ENCODE results near the gene ULK2.
"Not testable (repeated sequence)": the region's sequence is repeated elsewhere in the genome, so short reads cannot be mapped to it uniquely, and the experiment has no call there.

ULK2 gene

GRCh38 chr17:19867329-19868078 is at the start of gene ULK2:
ULK2 (minus strand) TSS chr17:19867936; CDS start chr17:19867417, 519 bp downstream.
- peak; percentile 85 for DNase-seq (ENCODE audit: low spot score)

GRCh38 chr17:19915245-19915978 is 47.7 kb upstream of the ULK2 start:
- DNase-seq (ENCODE audit: low spot score), result no peak

GRCh38 chr17:19911033-19911432 is 43.3 kb upstream of the ULK2 start:
- no peak for DNase-seq (ENCODE audit: low spot score)

- no peak for DNase-seq (ENCODE audit: low spot score)
Measured at GRCh38 chr17:19909139-19909538, 41.4 kb upstream of the ULK2 start.

DNA sequence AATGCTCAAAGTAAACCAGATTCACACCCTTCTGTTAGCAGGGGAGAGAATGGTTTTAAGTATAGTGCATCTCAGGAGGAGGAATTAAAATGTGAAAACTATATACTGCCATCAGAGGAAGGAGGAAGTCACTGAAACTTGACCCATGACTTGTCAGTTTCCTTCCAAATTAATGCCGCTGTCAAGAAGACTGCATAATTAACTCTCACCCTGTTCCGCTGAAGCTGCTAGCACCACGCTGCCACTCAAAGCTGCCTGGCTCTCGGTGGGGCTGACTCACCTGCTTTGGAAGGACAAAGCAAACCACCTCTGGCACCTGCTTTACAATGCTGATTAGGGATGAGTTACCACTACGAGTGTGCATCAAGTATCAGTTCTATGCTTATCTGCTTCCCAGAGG is 37.8 kb upstream of the ULK2 start:
- no peak for DNase-seq (ENCODE audit: low spot score)

DNA sequence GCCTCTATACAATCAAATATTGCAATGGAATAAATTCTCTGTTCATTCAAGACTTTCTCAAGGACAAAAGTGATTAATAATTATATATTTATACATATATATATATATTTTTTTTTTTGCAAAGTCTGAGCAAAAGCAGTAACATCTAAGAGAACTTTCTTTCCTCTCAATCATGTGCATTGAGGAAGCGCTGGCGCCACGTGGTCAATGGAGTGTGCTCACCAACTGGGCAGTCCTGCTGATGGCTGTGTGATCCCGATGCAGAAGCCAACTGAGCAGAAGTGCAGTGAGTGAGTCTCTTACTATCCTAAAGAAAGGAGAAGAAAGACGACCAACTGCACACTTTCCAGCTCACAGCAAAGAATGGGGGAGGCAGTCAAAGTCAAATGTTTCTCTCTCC is 37.2 kb upstream of the ULK2 start:
- no peak for DNase-seq (ENCODE audit: low spot score)

GRCh38 chr17:19904412-19904811 is 36.7 kb upstream of the ULK2 start:
- DNase-seq (ENCODE audit: low spot score), result no peak

GRCh38 chr17:19900809-19901208 is 33.1 kb upstream of the ULK2 start:
- DNase-seq (ENCODE audit: low spot score), result no peak

DNA sequence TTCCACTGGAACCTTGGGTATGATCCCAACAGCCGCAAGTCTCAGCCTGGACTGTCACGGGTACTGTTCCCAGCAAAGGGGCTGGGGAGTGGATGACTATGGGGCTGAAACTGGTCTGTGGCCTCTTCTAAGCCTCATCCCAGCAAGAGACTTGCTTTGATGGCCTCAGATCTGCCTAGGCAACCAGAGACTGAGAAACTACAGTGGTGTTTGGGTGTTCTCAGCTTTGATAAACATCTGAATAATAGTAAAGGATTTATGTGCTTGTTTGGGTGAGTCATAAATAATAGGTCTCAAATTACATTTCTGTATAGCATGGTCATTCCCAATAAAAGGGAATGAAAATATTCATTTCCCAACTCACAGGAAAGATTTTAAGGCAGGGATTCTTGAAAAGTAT is 30.2 kb upstream of the ULK2 start:
- DNase-seq (ENCODE audit: low spot score), result no peak

GRCh38 chr17:19897090-19897837 is 29.5 kb upstream of the ULK2 start:
- no peak for DNase-seq (ENCODE audit: low spot score)

DNA sequence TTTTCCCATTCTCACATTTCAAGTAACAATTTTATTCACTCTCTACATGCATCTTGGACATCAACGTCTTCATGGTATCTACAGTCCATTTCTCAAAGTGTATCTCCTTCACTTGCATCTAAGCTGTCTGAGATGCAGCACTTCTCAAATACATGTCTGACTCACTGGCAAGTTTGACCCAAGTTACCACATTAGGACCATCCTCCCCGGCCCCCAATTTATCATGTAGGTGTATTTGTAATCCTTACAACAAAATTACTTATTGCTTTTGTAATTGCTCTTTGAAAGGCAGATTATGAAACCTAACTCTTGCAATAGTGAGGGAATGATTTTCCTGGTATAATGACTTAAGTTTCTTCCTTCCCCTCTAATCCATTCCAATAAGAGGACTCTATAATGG is 28.9 kb upstream of the ULK2 start:
- DNase-seq (ENCODE audit: low spot score), result no peak

- DNase-seq (ENCODE audit: low spot score), result not testable (repeated sequence)
Measured at GRCh38 chr17:19890554-19890953, 22.8 kb upstream of the ULK2 start.

GRCh38 chr17:19890001-19890400 is 22.3 kb upstream of the ULK2 start:
- DNase-seq (ENCODE audit: low spot score), result not testable (repeated sequence)

DNA sequence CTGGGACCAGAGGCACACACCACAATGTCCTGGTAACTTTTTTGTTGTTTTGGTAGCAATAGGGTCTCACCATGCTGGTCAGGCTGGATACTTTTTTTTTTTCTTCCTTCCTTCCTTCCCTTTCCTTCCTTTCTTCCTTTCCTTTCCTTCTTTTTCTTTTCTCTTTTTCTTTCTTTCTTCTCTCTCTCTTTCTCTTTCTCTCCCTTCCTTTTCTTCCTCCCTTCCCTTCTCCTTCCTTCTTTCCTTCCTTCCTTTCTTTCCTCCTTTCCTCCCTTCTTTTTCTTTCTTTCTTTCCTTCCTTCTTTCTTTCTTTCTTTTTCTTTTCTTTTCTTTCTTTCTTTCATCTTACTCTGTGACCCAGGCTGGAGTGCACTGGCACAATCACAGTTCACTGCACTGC is 18.4 kb upstream of the ULK2 start:
- DNase-seq (ENCODE audit: low spot score), result no peak

DNA sequence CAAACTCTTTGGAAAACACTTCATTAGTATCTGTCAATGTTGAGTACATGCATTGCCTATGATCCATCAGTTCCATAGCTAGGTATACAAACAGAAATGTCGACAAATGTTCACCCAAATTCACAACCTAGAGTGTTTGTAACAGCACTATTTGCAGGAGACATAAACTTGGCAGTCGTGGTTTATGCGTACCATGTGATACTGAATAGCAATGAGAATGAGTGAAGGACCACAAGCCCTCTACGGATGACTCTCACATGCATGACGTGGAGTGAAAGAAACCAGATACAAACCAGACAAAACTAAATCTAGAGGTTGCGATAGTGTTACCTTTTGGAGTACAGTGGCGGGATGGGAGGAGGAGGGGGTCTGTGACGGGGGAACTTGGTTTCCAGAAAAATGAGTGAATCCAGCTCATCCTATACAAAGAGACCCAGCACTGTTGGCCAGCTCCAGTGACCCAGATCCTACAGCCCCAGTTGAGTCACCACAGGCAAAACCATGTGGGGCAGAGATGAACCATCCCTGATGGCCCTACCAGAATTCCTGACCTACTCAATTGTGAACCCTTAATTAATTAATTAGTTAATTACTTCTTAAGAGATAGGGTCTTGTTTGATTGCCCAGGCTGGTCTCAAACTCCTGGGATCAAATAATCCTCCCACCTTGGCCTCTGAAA is 15.9 kb upstream of the ULK2 start:
- DNase-seq (ENCODE audit: low spot score), result no peak

DNA sequence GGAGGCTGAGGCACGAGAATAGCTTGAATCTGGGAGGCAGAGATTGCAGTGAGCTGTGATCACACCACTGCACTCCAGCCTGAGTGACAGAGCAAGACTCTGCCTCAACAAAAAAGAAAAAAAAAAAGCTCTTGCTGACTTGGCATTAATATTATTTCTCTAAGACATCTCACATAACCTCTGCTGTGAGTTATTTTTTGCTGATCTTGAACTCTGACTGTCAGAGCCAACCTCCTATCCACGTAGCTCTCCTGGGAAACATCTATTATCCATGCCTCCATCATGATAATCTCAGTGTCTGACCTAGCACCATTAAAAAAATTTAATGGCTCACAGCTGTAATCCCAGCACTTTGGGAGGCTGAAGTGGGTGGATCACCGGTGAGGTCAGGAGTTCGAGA is 12.7 kb upstream of the ULK2 start:
- DNase-seq (ENCODE audit: low spot score), result no peak

- no peak for DNase-seq (ENCODE audit: low spot score)
Measured at GRCh38 chr17:19877364-19877945, 9.7 kb upstream of the ULK2 start.

- DNase-seq (ENCODE audit: low spot score), result no peak
Measured at GRCh38 chr17:19876529-19877161, 8.9 kb upstream of the ULK2 start.

DNA sequence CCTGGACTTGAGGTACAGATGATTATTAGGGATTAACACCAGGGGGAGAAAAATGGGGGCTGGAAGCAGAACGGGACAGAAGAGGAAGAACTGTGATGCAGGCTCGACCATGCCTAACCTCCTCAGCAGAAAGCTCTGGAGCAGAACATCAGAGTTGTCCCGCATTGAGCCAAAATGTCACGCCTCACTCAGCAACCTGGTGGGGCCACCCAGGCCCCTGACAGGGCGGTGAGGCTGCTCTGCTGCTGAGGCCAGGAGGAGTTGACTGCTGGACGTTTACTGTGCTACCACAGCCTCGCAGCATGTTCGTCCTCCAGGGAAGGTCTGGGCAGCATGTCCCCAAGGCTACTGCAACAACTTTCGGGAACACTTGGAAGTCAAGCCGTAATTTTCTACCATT is 6.5 kb upstream of the ULK2 start:
- no peak for DNase-seq (ENCODE audit: low spot score)

DNA sequence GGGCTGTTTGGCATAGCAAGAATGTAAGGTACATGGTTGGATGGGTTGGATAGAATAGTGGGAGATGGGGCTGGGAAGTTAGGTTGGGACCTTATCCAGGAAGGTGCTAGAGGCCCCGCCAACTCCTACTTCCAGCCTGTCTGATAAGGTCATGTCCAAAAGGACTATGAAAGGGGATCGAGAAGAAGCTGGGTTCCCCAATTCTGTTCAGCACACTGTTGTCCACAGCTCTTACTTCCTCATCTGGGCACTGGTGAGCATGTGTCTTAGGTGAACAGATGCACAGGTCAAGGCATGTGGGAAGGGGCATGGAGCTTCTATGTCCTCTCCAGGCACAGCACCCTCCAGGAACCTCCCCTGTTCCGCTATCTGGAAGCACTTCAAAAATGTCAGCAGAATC is 5.6 kb upstream of the ULK2 start:
- DNase-seq (ENCODE audit: low spot score), result no peak

GRCh38 chr17:19868079-19868395 is 301 bp upstream of the ULK2 start:
- no peak for DNase-seq (ENCODE audit: low spot score)

DNA sequence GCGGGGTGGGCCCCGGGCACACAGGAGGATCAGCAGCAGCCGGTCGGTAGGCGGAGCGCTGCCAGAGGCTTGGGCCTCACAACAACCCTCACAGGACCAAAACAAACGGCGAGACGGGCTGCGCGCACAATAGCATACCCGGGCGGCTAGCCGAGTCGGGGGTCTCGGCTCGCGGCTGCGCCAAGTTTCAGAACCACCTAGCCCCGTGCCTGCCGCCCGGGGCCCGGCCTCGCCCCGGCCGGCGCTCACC is 732 bp downstream of the ULK2 start:
- DNase-seq (ENCODE audit: low spot score), result no peak
